Hematopoietic multipotent progenitor cell treated with erythropoietin and hydrocortisone succinate and interleukin-3 and kit ligand, for 8 days (in vitro differentiated cells): Measurements from ENCODE around the gene C2CD4B.

Experiments
- DNase-seq: peaks from one replicate; pipeline ENCODE4 v3.0.0-alpha.2; 2015

The C2CD4B gene

DNA sequence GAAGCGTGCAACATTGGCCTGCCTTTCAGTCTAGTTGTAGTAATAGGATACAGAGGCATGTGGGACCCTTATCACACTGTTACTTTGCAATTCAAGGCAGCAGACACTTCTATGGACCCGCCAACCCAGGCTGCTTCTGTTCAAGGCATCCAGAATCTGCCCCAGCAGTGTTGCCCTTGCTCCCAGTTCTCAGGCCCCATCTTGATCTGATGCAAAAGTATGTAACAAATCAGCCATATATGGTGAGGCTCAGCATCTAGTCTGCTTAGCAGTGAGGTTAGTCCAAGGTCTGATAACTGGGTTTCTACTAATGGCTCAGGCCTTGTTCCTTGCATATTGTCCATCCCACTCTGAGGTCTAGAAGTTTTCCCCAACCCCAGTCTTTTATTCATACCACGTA lies 17.9 kb downstream of the C2CD4B start:
- no peak for DNase-seq

GRCh38 chr15:62145015-62145735 lies 19.9 kb downstream of the C2CD4B start:
- no peak for DNase-seq

DNA sequence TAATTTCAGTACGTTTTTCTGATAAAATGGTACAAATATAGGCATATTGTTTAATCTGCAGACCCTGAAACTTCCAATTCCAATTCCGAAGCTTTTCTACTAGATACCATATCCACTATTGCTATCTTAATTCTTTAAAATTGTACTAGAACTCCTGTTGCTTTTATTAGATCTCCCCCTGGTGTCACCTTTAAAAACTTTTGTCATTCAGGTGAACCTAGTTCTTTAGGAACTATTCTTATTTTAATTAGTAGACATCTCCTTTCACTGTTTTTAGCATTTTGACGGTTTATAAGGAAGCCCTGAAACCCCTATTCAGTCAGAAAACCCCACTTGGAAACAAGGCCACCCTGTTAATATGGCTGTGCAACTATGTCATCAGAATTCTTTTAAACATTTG lies 22.3 kb downstream of the C2CD4B start:
- no peak for DNase-seq

DNA sequence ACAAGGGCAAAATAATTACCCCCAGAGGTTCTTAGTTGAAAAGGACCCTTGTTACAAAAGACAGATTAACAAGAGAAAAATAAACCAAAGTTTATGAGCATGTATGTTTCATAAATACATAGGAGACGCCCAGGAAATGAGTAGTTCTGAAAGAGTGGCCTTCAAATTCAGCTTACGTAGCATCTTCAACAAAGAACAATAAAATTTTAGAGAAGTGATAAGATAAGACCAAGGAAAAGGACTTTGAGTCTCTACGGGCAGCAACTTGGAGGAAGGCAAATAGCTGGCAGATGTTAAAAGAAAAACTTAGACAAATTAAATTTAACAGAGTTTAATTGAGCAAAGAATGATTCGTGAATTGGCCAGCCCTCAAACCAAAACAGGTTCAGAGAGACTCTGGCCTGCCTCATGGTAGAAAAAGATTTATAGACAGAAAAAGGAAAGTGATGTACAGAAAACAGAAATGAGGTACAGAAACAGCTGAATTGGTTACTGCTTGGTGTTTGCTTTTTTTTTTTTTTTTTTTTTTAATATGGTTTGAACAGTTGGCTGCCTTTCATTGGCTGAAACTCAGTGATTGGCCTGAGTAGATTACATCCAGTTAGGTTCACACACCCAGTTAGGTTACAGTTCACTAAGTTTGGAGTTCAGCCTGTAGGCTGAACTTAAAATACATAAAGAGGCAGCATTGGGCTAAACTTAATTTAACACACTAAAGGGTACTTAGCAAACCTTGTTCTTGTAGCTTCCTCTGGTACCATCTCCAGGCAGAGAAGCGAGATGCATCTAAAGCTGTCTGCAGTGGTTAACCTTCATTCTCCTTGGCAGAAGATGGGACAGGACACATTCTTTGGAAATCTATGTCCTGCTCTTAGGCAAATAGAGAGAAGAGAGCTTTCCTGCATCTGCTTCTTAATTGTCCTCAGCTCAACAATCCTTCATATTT lies 23.2 kb downstream of the C2CD4B start:
- no peak for DNase-seq

GRCh38 chr15:62141200-62141599 lies 23.9 kb downstream of the C2CD4B start:
- DNase-seq = no peak

DNA sequence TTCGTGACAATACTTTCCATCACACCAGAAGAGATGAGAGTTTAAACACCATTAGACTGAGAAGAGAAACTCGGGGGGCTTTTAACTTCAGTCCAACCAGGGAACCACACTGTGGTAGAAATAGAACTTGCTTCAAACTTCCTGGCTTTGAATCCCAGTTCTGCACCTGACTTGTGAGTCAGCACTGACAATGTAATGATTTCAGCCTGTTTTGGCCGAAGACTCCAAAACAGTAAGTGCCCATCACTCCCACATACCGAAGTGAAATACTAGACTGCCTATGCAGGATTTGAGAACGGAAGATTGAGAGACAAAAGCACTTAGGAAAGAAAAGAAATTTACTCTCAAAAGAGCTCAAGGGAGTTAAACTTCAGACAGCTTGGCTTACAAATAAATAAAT lies 27.0 kb downstream of the C2CD4B start:
- DNase-seq = no peak

DNA sequence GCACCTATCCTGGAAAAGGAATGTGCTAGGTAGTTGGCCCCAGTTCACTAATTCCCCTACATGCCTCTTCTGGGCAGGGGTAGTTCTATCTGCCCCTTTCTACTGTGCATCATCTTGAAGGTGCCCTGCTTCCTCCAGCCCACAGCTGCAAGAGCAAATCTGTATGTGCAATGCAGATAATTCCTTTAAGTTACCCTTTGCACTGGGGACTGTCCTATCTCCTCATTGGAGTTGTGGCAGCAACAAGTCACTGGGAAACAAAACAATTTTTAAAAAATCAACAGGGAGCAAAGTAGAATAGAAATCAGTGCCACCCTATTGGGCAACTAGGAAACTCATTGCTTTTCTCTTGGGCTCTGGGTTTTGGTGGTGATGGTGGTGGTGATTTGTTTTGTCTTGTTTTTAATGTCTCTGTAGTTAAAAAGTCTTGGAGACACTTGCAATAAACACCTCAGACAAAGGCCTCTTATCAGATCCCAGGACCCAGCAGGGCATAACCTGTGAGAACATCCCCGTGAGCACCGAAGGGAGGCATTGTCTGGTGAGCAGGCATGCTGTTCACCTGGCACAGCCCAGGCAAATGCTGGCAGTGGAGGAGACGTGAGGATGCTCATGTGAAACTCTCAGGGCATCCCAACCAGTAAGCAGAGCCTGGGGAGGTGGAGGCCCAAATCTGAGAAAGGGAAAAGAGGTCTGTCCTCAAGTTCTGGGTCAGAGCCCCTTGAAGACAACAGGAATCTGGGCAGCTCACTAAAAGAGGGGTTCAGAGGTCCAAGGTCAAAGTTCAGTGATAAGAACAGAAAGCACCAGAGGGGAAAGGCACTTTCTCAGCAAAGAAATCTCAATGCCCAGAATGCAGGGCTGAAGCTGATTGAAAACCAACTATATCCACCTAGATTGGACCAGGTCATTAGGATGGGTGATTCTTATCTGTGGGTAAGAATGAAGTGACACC lies 27.9 kb downstream of the C2CD4B start:
- DNase-seq = no peak

DNA sequence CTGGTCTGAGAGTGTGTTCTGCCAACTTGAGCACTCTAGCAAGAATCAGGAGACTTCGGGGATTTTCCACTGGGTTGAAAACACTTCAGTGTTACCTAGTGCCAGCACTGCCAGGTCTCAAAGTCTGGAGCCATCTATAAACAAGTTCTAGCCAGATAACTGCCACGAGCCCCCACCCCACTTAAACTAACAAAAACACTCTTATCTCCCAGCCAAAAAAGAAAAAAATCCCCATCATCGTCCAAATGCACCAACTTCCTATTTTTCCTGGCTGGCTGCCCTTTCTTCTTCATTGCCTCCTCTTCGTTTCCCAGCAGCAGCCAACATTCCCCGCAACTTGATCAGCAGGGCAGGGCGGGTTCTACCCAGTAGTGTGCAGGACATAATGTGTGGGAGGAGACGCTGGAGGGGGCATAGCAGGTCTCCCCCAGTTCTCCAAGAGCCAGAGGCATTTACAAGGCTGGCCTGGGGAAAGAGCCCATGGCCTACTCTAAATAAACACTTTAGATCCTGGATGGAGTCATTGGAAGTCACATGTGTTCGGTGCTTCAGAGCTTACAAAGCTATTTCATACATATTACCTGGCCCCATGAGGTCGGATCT lies 29.5 kb downstream of the C2CD4B start:
- DNase-seq = no peak

DNA sequence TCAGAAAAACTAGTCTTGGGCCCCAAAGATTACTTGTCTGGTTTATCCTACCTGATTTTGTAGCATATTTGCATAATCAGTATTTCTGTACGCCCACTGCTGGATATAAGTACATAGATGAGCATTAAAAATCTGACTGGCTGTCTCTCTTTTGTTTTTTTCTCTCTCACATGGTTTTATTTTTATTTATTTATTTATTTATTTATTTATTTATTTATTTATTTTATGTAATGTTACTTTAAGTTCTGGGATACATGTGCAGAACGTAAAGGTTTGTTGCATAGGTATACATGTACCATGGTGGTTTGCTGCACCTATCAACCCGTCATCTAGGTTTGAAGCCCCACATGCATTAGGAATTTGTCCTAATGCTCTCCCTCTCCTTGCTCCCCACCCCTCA lies 31.9 kb downstream of the C2CD4B start:
- no peak for DNase-seq

GRCh38 chr15:62128916-62129315 lies 36.2 kb downstream of the C2CD4B start:
- DNase-seq = no peak

GRCh38 chr15:62126364-62126763 lies 38.7 kb downstream of the C2CD4B start:
- DNase-seq = no peak

- peak; percentile 11 for DNase-seq
Observed at GRCh38 chr15:62125773-62126172, 39.3 kb downstream of the C2CD4B start.

DNA sequence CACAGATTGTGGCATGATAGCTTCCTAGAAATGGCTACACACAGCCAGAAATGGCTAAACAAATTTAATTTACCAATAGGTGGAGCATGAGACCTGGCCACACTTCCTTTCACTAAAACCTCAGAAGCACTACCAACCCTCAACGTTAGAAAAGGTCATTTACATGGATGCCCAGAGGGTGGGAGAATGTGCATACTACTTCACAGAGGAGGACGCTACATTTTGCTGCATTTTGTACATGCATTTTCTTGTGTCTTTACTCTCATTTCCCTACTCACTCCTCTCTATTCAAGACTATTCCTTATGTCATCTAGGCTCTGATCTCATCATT lies 40.1 kb downstream of the C2CD4B start:
- no peak for DNase-seq

DNA sequence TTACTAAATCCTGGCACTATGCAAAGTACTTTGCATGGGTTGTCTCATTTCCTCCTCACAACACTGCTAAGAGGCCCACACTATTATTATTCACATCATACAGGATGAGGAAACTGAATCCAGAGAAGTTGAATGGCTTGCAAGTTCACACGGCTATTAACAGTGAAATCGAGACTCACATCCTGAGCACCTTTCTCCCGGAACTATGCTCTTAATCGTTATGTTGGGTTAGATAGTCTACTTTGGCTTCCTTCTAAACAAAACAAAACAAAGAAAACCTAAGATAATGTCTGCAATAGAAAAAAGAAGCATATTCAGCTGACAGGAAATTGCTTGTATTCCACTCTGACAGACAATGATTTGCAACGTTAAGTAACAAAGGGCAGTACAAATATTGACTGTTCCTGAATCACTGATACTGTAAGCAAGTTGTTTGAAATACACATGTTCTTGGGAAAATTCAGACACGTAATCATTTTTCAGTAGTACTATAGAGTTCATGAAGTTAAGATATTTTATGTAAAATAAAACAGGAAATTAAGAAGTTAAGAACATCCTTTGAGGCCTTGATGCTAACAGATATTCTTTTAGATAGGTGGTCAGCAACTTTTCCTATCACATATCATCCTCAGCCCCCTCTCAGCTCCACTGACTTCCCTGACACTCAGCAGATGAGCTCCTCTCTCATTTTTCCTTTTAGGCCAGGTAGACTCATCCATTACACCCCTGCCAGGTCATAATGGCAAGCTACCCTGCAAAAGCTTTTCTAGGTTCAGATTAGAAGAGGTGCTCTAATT lies 40.7 kb downstream of the C2CD4B start:
- no peak for DNase-seq

DNA sequence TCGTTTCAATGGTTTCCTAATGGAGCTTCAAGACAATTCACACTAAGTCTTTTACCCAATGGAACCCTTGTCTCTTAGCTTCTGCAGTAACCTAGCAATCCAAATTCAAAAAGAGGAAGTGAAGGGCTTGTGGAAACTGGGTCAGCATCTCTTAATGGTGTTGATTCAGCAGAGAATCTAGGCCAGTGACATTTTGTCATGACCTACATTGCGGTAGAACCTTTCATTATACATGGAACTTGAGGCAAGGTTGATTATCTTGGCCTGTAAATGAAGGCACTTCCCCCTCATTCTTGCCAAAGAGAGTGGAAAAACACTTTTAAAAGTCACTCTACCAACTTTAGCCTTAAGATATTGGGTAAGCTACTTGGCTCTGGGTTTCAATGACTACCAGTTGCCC lies 42.8 kb downstream of the C2CD4B start:
- no peak for DNase-seq

DNA sequence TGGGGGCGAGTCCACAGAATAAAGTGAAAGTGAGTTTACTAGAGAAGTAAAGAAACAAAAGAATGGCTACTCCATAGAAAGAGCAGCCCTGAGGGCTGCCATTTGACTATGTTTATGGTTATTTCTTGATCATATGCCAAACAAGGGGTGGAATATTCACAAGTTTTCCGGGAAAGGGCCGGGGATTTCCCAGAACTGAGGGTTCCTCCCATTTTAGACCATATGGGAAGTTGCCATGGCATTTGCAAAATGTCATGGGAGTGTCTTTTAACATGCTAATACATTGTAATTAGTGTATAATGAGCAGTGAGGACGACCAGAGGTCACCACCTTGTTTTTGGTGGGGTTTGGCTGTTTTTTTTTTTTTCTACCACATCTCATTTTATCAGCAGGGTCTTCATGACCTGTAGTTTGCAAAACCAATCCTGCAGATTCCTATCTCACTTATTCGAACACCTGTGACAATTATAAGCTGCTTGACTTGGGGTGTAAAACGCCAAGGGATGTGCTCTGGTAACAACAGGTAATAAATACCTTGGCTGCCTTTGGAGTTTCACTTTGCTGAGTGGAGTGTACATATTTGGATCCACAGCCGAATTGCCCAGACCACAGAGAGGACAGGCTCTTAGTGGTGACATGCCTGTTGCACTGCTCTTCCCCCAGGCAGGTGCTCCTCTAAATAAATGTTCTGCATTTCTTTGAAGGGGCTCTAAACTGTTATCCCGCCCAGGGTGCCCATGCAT lies 43.6 kb downstream of the C2CD4B start:
- DNase-seq = no peak

- DNase-seq = no peak
Observed at GRCh38 chr15:62120776-62121175, 44.3 kb downstream of the C2CD4B start.

DNA sequence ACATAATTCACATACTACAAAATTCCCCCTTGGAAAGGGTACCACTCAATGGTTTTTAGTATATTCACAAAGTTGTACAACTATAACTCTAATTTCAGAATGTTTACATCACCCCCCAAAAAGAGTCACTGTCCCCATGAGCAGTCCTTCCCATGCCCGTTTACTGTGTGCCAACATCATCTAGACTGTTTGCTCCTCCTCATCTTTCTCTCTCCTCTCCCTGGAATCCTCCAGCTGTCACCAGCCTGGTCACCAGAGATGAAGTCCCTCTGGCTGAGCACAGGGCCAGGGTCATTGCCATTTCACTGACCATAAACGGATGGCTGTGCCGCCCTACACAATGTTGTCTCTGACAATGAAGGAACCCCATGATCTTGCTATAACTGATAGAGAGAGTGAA lies 45.2 kb downstream of the C2CD4B start:
- DNase-seq = no peak

- no peak for DNase-seq
Observed at GRCh38 chr15:62119227-62119864, 45.7 kb downstream of the C2CD4B start.

- DNase-seq = no peak
Observed at GRCh38 chr15:62118520-62119226, 46.4 kb downstream of the C2CD4B start.
